Endothelial cell of umbilical vein (primary cell): Measurements from ENCODE around the gene PROK1. TPM values are rescaled to one million over a fixed set of nuclear protein-coding genes. Genes with fewer than 3 reads are reported as not detected.

Experiments used
- BruUV-seq: library from RNA; stranded (reverse); fragments of 400-500 nt; replicated peaks from 2 replicates; lab custom pipeline; 2021; lab: Mats Ljungman, UMichigan
- CTCF ChIA-PET: fragments of 300-600, 350-600 bp; sonication (Branson Sonifier 250); formaldehyde crosslinking; loops from one replicate; lab custom pipeline; 2021; ENCODE audit warnings: antibody characterized with exemption, inconsistent platforms; lab: Charles Lee
- POLR2A ChIA-PET: fragments of 300-600, 350-600 bp; sonication (Branson Sonifier 250); formaldehyde crosslinking; loops from one replicate; lab custom pipeline; 2021; ENCODE audit warnings: antibody characterized with exemption, inconsistent platforms; lab: Charles Lee
- DNase-seq: peaks from one replicate; pipeline ENCODE4 v3.0.0-alpha.2; 2011; ENCODE audit warnings: low read depth, low spot score
- FAIRE-seq: peaks from 2 replicates; lab custom pipeline; 2011; peaks lifted over from hg19 to GRCh38; lab: Jason Lieb, UNC
- H2AFZ ChIP-seq: 2 replicates; pipeline ENCODE4 v1.6.0; 2012; ENCODE audit warnings: low read depth, low read length, control low read depth, inconsistent platforms
- H3K27ac ChIP-seq: 2 replicates; pipeline ENCODE4 v1.5.1; 2011; ENCODE audit warnings: low read depth, mild to moderate bottlenecking, control low read depth, low read length, moderate library complexity; ENCODE audit not compliant: insufficient read depth
- H3K27me3 ChIP-seq, 2 experiments: 2 replicates each; pipeline versions ENCODE4 v1.6.0 to v1.6.1; 2011; ENCODE audit warnings: low read length in 2 of 2, mixed read lengths in 1 of 2; ENCODE audit not compliant: control insufficient read depth in 2 of 2, insufficient read depth in 2 of 2
- H3K36me3 ChIP-seq, 2 experiments: 2 replicates in 1 of 2; 3 replicates in 1 of 2; pipeline ENCODE4 v1.5.1; 2011; ENCODE audit warnings: low read length in 2 of 2, mild to moderate bottlenecking in 1 of 2, moderate library complexity in 1 of 2; ENCODE audit not compliant: control insufficient read depth in 2 of 2, insufficient read depth in 2 of 2; ENCODE audit errors: extremely low read depth in 1 of 2
- H3K4me1 ChIP-seq: 3 replicates; pipeline ENCODE4 v1.5.1; 2011; ENCODE audit warnings: mild to moderate bottlenecking, low read length; ENCODE audit not compliant: control insufficient read depth, insufficient read depth; ENCODE audit errors: extremely low read depth
- H3K4me2 ChIP-seq: 2 replicates; pipeline ENCODE4 v1.6.1; 2011; ENCODE audit warnings: low read length, control low read depth, mixed read lengths; ENCODE audit not compliant: insufficient read depth
- H3K4me3 ChIP-seq, 3 experiments: fragments of 200-600 bp in 1 of 3; sonication (generic), shearing (Covaris generic) in 1 of 3; replicated peaks in 1 of 3; 2 replicates each; pipeline ENCODE4 v1.5.1; 2011 to 2016; ENCODE audit warnings: control low read depth in 3 of 3, low read length in 3 of 3, mild to moderate bottlenecking in 2 of 3, inconsistent platforms in 1 of 3, low read depth in 1 of 3, moderate library complexity in 1 of 3; ENCODE audit not compliant: insufficient read depth in 1 of 3
- H3K79me2 ChIP-seq: 2 replicates; pipeline ENCODE4 v1.6.0; 2012; ENCODE audit warnings: low read length, inconsistent platforms; ENCODE audit not compliant: control insufficient read depth, insufficient read depth
- H3K9ac ChIP-seq: replicated peaks from 2 replicates; pipeline ENCODE3; 2011; ENCODE audit warnings: low read length, control low read depth; ENCODE audit not compliant: insufficient read depth; ENCODE audit errors: extremely low read depth
- H3K9me1 ChIP-seq: replicated peaks from 3 replicates; pipeline ENCODE4 v1.6.0; 2011; ENCODE audit warnings: mild to moderate bottlenecking, low read length; ENCODE audit not compliant: control insufficient read depth, insufficient read depth; ENCODE audit errors: extremely low read depth
- H3K9me3 ChIP-seq: replicated peaks from 2 replicates; pipeline ENCODE4 v1.5.1; 2012; ENCODE audit warnings: low read length, inconsistent platforms; ENCODE audit not compliant: control insufficient read depth, insufficient read depth
- H4K20me1 ChIP-seq: replicated peaks from 2 replicates; pipeline ENCODE3; 2011; ENCODE audit warnings: mild to moderate bottlenecking, low read length; ENCODE audit not compliant: control insufficient read depth, insufficient read depth; ENCODE audit errors: extremely low read depth
- EZH2 ChIP-seq: IDR thresholded peaks from 2 replicates; pipeline ENCODE4 v1.6.1; 2012; ENCODE audit warnings: borderline replicate concordance, low read depth, mild to moderate bottlenecking, moderate library complexity, low read length, inconsistent platforms; ENCODE audit not compliant: severe bottlenecking
- FOS ChIP-seq: IDR thresholded peaks from 2 replicates; pipeline ENCODE4 v1.6.1; 2011; ENCODE audit warnings: mild to moderate bottlenecking, low read length, moderate library complexity, borderline replicate concordance; ENCODE audit not compliant: insufficient read depth
- GATA2 ChIP-seq: IDR thresholded peaks from 2 replicates; pipeline ENCODE4 v1.7.0; 2011; ENCODE audit warnings: low read depth, mild to moderate bottlenecking, moderate library complexity, mixed read lengths, low read length; ENCODE audit not compliant: insufficient read length, insufficient read depth
- JUN ChIP-seq: IDR thresholded peaks from 2 replicates; pipeline ENCODE4 v1.6.1; 2011; ENCODE audit warnings: borderline replicate concordance, low read depth; ENCODE audit not compliant: insufficient read length, insufficient read depth
- MAX ChIP-seq: IDR thresholded peaks from 2 replicates; pipeline ENCODE4 v1.6.1; 2011; ENCODE audit not compliant: insufficient read depth, insufficient read length
- MYC ChIP-seq: IDR thresholded peaks from one replicate; pipeline ENCODE4 v1.6.1; 2011; ENCODE audit warnings: mild to moderate bottlenecking, low read depth, low read length
- POLR2AphosphoS5 ChIP-seq: IDR thresholded peaks from 2 replicates; pipeline ENCODE4 v1.6.1; 2012; ENCODE audit warnings: low read depth, mild to moderate bottlenecking, control low read depth, low read length, moderate library complexity; ENCODE audit not compliant: insufficient read depth
- dilution Hi-C: fragments of 300-500 bp; cut with MboI; formaldehyde crosslinking; loops from one replicate; pipeline ENCODE4 v1.15.0; 2019; ENCODE audit warnings: low sequenced_read_pairs; ENCODE audit not compliant: extremely low pct_ligation_motif_present
- intact Hi-C: fragments of 100-400 bp; cut with micrococcal nuclease; formaldehyde crosslinking; loops from one replicate; pipeline ENCODE4 v1.10.0; 2022
- polyA plus RNA-seq, 4 experiments: library from polyadenylated mRNA; depleted of rRNA in 3 of 4; stranded (reverse) in 3 of 4; unstranded in 1 of 4; fragments of >200 nt; gene quantifications; 2 replicates each; pipeline versions ENCODE4 v1.2.1 to v1.2.3, GENCODE V29; 2011 to 2012; ENCODE audit warnings: missing spikeins in 1 of 4
- total RNA-seq: library from RNA; stranded (reverse); gene quantifications from 2 replicates; pipeline ENCODE4 v1.2.3, GENCODE V29; 2021
- TF ChIP-seq, protein P1 (sequence below), 2 donors: IDR thresholded peaks; 1 replicate in 1 of 2; 2 replicates in 1 of 2; pipeline ENCODE4 v1.5.1; 2011; ENCODE audit warnings: low read length in 2 of 2, mild to moderate bottlenecking in 2 of 2, moderate library complexity in 2 of 2, control low read depth in 1 of 2, inconsistent platforms in 1 of 2, low read depth in 1 of 2; ENCODE audit not compliant: insufficient read depth in 1 of 2; ENCODE audit errors: extremely low read depth in 1 of 2

The PROK1 gene
- total and polyA plus RNA-seq, 2 donors (not counting 3 experiments of a cell fraction or from before 2014, with no cell fraction given) = not detected

- no peaks in the 10 kb centered on the region for H3K27me3 ChIP-seq
- BruUV-seq = no TSS peak
- H3K4me3 ChIP-seq = no peak overlapping the region
- H3K79me2 ChIP-seq = peaks cover 19% of the 10 kb centered on the region
- dilution Hi-C loops (no loop called here), intact Hi-C loops (no loop called here)
- no peak overlapping the region for H2AFZ ChIP-seq
- no peaks in the 10 kb centered on the region for H3K9me3 ChIP-seq
- no peak overlapping the region for H3K9ac ChIP-seq
- ChIA-PET CTCF (interaction anchor here (0.7 to 5.6 kb wide), 7 partner anchors 15 to 201 kb away, joined by 3 to 120 read pairs (median 7); partner anchors contain the start of gene RBM15), POLR2A (interaction anchor here (1.2 kb wide), 2 partner anchors 70 to 88 kb away, joined by 3 read pairs; no protein-coding TSS in a partner anchor)
- peaks cover 9% of the 10 kb centered on the region for H3K4me1 ChIP-seq
- DNase-seq = no peak
- TF ChIP-seq MYC (no peak), GATA2 (no peak), EZH2 (no peak), FOS (no peak), JUN (no peak), POLR2AphosphoS5 (no peak), MAX (no peak)
- TF ChIP-seq, protein P1, sequence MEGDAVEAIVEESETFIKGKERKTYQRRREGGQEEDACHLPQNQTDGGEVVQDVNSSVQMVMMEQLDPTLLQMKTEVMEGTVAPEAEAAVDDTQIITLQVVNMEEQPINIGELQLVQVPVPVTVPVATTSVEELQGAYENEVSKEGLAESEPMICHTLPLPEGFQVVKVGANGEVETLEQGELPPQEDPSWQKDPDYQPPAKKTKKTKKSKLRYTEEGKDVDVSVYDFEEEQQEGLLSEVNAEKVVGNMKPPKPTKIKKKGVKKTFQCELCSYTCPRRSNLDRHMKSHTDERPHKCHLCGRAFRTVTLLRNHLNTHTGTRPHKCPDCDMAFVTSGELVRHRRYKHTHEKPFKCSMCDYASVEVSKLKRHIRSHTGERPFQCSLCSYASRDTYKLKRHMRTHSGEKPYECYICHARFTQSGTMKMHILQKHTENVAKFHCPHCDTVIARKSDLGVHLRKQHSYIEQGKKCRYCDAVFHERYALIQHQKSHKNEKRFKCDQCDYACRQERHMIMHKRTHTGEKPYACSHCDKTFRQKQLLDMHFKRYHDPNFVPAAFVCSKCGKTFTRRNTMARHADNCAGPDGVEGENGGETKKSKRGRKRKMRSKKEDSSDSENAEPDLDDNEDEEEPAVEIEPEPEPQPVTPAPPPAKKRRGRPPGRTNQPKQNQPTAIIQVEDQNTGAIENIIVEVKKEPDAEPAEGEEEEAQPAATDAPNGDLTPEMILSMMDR (IDR thresholded peaks at IDR 0.05; ENCODE audit: extremely low read depth in 1 of 2, insufficient read depth in 1 of 2, low read depth in 1 of 2, low read length in 2 of 2) = no peak
- peak overlapping the region; percentile 92 for H3K4me2 ChIP-seq
- peaks cover 5 to 6% of the 10 kb centered on the region in 2 experiments for H3K36me3 ChIP-seq
- no peaks in the 10 kb centered on the region for H3K9me1 ChIP-seq
- no peak overlapping the region for H3K27ac ChIP-seq
- H4K20me1 ChIP-seq = no peaks in the 10 kb centered on the region
- no peak for FAIRE-seq
Measured at GRCh38 chr1:110408488-110408887, 42.5 kb upstream of the PROK1 start.
